Measurements from ENCODE around the gene ABHD17B. TPM values are rescaled to one million over a fixed set of nuclear protein-coding genes. Genes with fewer than 3 reads are reported as not detected.

The ABHD17B gene
- polyA plus RNA-seq, 2 of the 4 experiments (the other 2 are of a cell fraction) = 16.6 to 25.3 TPM

GRCh38 chr9:71909887-71910649 is 925 bp downstream of the ABHD17B start:
- ChIA-PET POLR2A (interaction anchor here (1.4 to 1.8 kb wide), 4 partner anchors 14 to 115 kb away, joined by 6 to 9 read pairs (median 8); no protein-coding TSS in a partner anchor), CTCF (interaction anchor here (0.6 to 1.4 kb wide), 2 partner anchors 11 to 122 kb away, joined by 3 read pairs; no protein-coding TSS in a partner anchor)
- peak; percentile 12 to 36 for ATAC-seq
- Histone ChIP-seq H3K27ac (peak overlapping the region; percentile 84 to 94), H3K4me3 (peak overlapping the region; percentile 89), H3K4me1 (peaks cover 31% of the 10 kb centered on the region; the same call in 2 of the 3 replicates), H3K4me2 (peak overlapping the region; percentile 89), H3K9me3 (no peaks in the 10 kb centered on the region)
- peak; percentile 35 to 46 for DNase-seq (ENCODE audit: low read depth in 1 of 2, low spot score in 1 of 2)
- FAIRE-seq = no peak
- WGBS (ENCODE audit: missing lambda C conversion rate) = 1% methylated on average over 27 of the region's 47 CpGs
- TF ChIP-seq HES2 (IDR thresholded peaks at IDR 0.05) = no peak
- TF ChIP-seq EHMT2 (IDR thresholded peaks at IDR 0.05; ENCODE audit: low read depth) = no peak
- no peak for TF ChIP-seq ZFP36 (IDR thresholded peaks at IDR 0.05; ENCODE audit: borderline replicate concordance, partially characterized antibody)
- TF ChIP-seq RARB (CRISPR knock-in tag; IDR thresholded peaks at IDR 0.05) = no peak
- TF ChIP-seq TFCP2L1 (CRISPR knock-in tag; IDR thresholded peaks at IDR 0.05) = no peak
- no peak for TF ChIP-seq KDM5A (IDR thresholded peaks at IDR 0.05)
- no peak for TF ChIP-seq POLR2A (IDR thresholded peaks at IDR 0.05; ENCODE audit: low read length)
- TF ChIP-seq FOSB (CRISPR knock-in tag; IDR thresholded peaks at IDR 0.05) = no peak
- TF ChIP-seq NFE2L2 (conservative IDR thresholded peaks at IDR 0.05; ENCODE audit: low read length) = no peak
- no peak for TF ChIP-seq BHLHE40 (IDR thresholded peaks at IDR 0.05; ENCODE audit: low read depth, low read length)
- TF ChIP-seq ELK1 (IDR thresholded peaks at IDR 0.05; ENCODE audit: low read depth, low read length) = no peak
- TF ChIP-seq E2F6 (IDR thresholded peaks at IDR 0.05; ENCODE audit: borderline replicate concordance, low read depth) = no peak
- TF ChIP-seq RFX5 (IDR thresholded peaks at IDR 0.05) = no peak
- TF ChIP-seq HEYL (CRISPR knock-in tag; IDR thresholded peaks at IDR 0.05) = no peak
- TF ChIP-seq FOXS1 (CRISPR knock-in tag; IDR thresholded peaks at IDR 0.05) = no peak

GRCh38 chr9:71908825-71909224 is 2.2 kb downstream of the ABHD17B start:
- H3K27ac ChIP-seq = no peak overlapping the region
- ChIA-PET CTCF (interaction anchor here (0.6 kb wide), 1 partner anchor 804 kb away, joined by 4 read pairs; no protein-coding TSS in a partner anchor), POLR2A (no interaction called here)
- DNase-seq (ENCODE audit: low read depth in 1 of 2, low spot score in 1 of 2) = no peak
- no peaks in the 10 kb centered on the region for H3K9me3 ChIP-seq
- no peak for FAIRE-seq
- peak overlapping the region; percentile 89 for H3K4me2 ChIP-seq
- peaks cover 31% of the 10 kb centered on the region; the same call in 2 of the 3 replicates for H3K4me1 ChIP-seq
- TF ChIP-seq FOXS1 (CRISPR knock-in tag; IDR thresholded peaks at IDR 0.05) (no peak), MYC (IDR thresholded peaks at IDR 0.05; ENCODE audit: borderline replicate concordance, low read length) (no peak), PBX3 (IDR thresholded peaks at IDR 0.05) (no peak), HES2 (IDR thresholded peaks at IDR 0.05) (no peak), MAFK (IDR thresholded peaks at IDR 0.05; ENCODE audit: partially characterized antibody) (no peak), SMC3 (IDR thresholded peaks at IDR 0.05) (no peak), KDM1A (IDR thresholded peaks at IDR 0.05; ENCODE audit: low read depth) (no peak), JUN (IDR thresholded peaks at IDR 0.05) (no peak), E2F6 (IDR thresholded peaks at IDR 0.05; ENCODE audit: borderline replicate concordance, low read depth) (no peak), HOXB5 (CRISPR knock-in tag; IDR thresholded peaks at IDR 0.05) (no peak), ZFP36 (IDR thresholded peaks at IDR 0.05; ENCODE audit: borderline replicate concordance, partially characterized antibody) (no peak), NFE2L2 (conservative IDR thresholded peaks at IDR 0.05; ENCODE audit: low read length) (no peak), KDM5A (IDR thresholded peaks at IDR 0.05) (no peak), RAD21 (conservative IDR thresholded peaks at IDR 0.05 in 1 of 2, IDR thresholded peaks at IDR 0.05 in 1 of 2) (no peak), ZNF302 (CRISPR knock-in tag; IDR thresholded peaks at IDR 0.05) (no peak)
- 84% methylated on average over 1 of the region's 1 CpG for WGBS (ENCODE audit: missing lambda C conversion rate)
- peak overlapping the region; percentile 89 for H3K4me3 ChIP-seq
- no peak for ATAC-seq

Measured in A549 (cell line).